ENCODE data around the gene IFNA7. TPM values are rescaled to one million over a fixed set of nuclear protein-coding genes. Genes with fewer than 3 reads are reported as not detected.

IFNA7 gene
- total and polyA plus RNA-seq, 2 experiments from 2014 or later = not detected

- TF ChIP-seq REST (IDR thresholded peaks at IDR 0.05; ENCODE audit: unreplicated experiment) = no peak
- no peak for TF ChIP-seq JUNB (IDR thresholded peaks at IDR 0.05; ENCODE audit: unreplicated experiment)
- no peak for TF ChIP-seq ZNF331 (CRISPR knock-in tag; IDR thresholded peaks at IDR 0.05; ENCODE audit: low read depth)
- no peak for TF ChIP-seq ZNF114 (CRISPR knock-in tag; IDR thresholded peaks at IDR 0.05)
- TF ChIP-seq EZH2phosphoT487 (IDR thresholded peaks at IDR 0.05; ENCODE audit: unreplicated experiment) = no peak
- TF ChIP-seq NANOG (IDR thresholded peaks at IDR 0.05; ENCODE audit: borderline replicate concordance) = no peak
- TF ChIP-seq STAT1 (IDR thresholded peaks at IDR 0.05; ENCODE audit: unreplicated experiment) = no peak
Measured at GRCh38 chr9:21244836-21245235, 42.8 kb upstream of the IFNA7 start (continued).

GRCh38 chr9:21239911-21240310 lies 37.9 kb upstream of the IFNA7 start, which contains the start of gene IFNA14:
Gene IFNA14, minus strand, starts transcription at chr9:21240005. Its CDS starts 70 bp downstream, at chr9:21239935.
- Histone ChIP-seq H3K27ac (ENCODE audit: low read depth) (no peak within 1 kb of the TSS), H3K4me2 (no peak within 1 kb of the TSS), H3K4me3 (no peak within 1 kb of the TSS), H3K79me2 (replicated peaks; ENCODE audit: insufficient read depth) (no peaks in the 10 kb centered on the region), H4K20me1 (replicated peaks; ENCODE audit: insufficient read depth) (no peaks in the 10 kb centered on the region), H3K4me1 (ENCODE audit: insufficient read depth) (no peaks in the 10 kb centered on the region), H3F3A (replicated peaks; ENCODE audit: low read depth) (no peaks in the 10 kb centered on the region), H3K36me3 (ENCODE audit: insufficient read depth) (no peaks in the 10 kb centered on the region), H2AFZ (no peak within 1 kb of the TSS), H3K9me2 (ENCODE audit: insufficient read depth) (no peaks in the 10 kb centered on the region), H3K27me3 (ENCODE audit: insufficient read depth) (no peaks in the 10 kb centered on the region)
- H3K4me1 Mint-ChIP-seq = no peaks in the 10 kb centered on the region; the same call in 2 of the 3 replicates
- no peak for DNase-seq (ENCODE audit: low spot score)
- H3K9me3 Mint-ChIP-seq = no peaks in the 10 kb centered on the region
- ATAC-seq = no peak
- H3K27ac Mint-ChIP-seq = no peak within 1 kb of the TSS
- no peaks in the 10 kb centered on the region for H3K36me3 Mint-ChIP-seq (ENCODE audit: low read depth)
- H3K4me3 Mint-ChIP-seq = no peak within 1 kb of the TSS
- no peaks in the 10 kb centered on the region for H3K27me3 Mint-ChIP-seq (ENCODE audit: insufficient read depth, low read depth, poor library complexity)
- TF ChIP-seq CTCF (conservative IDR thresholded peaks at IDR 0.05; ENCODE audit: low read depth in 2 of 2) (no peak), EZH2 (IDR thresholded peaks at IDR 0.05; ENCODE audit: low read depth, unreplicated experiment) (no peak), ZNF114 (CRISPR knock-in tag; IDR thresholded peaks at IDR 0.05) (no peak), CREB1 (CRISPR knock-in tag; IDR thresholded peaks at IDR 0.05; ENCODE audit: low read depth) (no peak), EZH2phosphoT487 (IDR thresholded peaks at IDR 0.05; ENCODE audit: unreplicated experiment) (no peak), STAT1 (IDR thresholded peaks at IDR 0.05; ENCODE audit: unreplicated experiment) (no peak), ZNF331 (CRISPR knock-in tag; IDR thresholded peaks at IDR 0.05; ENCODE audit: low read depth) (no peak), POLR2AphosphoS5 (IDR thresholded peaks at IDR 0.05; ENCODE audit: low read depth) (no peak), NANOG (IDR thresholded peaks at IDR 0.05; ENCODE audit: borderline replicate concordance) (no peak)
- TF ChIP-seq, protein P1, sequence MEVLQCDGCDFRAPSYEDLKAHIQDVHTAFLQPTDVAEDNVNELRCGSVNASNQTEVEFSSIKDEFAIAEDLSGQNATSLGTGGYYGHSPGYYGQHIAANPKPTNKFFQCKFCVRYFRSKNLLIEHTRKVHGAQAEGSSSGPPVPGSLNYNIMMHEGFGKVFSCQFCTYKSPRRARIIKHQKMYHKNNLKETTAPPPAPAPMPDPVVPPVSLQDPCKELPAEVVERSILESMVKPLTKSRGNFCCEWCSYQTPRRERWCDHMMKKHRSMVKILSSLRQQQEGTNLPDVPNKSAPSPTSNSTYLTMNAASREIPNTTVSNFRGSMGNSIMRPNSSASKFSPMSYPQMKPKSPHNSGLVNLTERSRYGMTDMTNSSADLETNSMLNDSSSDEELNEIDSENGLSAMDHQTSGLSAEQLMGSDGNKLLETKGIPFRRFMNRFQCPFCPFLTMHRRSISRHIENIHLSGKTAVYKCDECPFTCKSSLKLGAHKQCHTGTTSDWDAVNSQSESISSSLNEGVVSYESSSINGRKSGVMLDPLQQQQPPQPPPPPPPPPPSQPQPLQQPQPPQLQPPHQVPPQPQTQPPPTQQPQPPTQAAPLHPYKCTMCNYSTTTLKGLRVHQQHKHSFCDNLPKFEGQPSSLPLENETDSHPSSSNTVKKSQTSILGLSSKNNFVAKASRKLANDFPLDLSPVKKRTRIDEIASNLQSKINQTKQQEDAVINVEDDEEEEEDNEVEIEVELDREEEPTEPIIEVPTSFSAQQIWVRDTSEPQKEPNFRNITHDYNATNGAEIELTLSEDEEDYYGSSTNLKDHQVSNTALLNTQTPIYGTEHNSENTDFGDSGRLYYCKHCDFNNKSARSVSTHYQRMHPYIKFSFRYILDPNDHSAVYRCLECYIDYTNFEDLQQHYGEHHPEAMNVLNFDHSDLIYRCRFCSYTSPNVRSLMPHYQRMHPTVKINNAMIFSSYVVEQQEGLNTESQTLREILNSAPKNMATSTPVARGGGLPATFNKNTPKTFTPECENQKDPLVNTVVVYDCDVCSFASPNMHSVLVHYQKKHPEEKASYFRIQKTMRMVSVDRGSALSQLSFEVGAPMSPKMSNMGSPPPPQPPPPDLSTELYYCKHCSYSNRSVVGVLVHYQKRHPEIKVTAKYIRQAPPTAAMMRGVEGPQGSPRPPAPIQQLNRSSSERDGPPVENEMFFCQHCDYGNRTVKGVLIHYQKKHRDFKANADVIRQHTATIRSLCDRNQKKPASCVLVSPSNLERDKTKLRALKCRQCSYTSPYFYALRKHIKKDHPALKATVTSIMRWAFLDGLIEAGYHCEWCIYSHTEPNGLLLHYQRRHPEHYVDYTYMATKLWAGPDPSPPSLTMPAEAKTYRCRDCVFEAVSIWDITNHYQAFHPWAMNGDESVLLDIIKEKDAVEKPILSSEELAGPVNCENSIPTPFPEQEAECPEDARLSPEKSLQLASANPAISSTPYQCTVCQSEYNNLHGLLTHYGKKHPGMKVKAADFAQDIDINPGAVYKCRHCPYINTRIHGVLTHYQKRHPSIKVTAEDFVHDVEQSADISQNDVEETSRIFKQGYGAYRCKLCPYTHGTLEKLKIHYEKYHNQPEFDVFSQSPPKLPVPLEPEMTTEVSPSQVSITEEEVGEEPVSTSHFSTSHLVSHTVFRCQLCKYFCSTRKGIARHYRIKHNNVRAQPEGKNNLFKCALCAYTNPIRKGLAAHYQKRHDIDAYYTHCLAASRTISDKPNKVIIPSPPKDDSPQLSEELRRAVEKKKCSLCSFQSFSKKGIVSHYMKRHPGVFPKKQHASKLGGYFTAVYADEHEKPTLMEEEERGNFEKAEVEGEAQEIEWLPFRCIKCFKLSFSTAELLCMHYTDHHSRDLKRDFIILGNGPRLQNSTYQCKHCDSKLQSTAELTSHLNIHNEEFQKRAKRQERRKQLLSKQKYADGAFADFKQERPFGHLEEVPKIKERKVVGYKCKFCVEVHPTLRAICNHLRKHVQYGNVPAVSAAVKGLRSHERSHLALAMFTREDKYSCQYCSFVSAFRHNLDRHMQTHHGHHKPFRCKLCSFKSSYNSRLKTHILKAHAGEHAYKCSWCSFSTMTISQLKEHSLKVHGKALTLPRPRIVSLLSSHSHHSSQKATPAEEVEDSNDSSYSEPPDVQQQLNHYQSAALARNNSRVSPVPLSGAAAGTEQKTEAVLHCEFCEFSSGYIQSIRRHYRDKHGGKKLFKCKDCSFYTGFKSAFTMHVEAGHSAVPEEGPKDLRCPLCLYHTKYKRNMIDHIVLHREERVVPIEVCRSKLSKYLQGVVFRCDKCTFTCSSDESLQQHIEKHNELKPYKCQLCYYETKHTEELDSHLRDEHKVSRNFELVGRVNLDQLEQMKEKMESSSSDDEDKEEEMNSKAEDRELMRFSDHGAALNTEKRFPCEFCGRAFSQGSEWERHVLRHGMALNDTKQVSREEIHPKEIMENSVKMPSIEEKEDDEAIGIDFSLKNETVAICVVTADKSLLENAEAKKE (CRISPR knock-in tag; IDR thresholded peaks at IDR 0.05) = no peak
- TF ChIP-seq, protein P2, sequence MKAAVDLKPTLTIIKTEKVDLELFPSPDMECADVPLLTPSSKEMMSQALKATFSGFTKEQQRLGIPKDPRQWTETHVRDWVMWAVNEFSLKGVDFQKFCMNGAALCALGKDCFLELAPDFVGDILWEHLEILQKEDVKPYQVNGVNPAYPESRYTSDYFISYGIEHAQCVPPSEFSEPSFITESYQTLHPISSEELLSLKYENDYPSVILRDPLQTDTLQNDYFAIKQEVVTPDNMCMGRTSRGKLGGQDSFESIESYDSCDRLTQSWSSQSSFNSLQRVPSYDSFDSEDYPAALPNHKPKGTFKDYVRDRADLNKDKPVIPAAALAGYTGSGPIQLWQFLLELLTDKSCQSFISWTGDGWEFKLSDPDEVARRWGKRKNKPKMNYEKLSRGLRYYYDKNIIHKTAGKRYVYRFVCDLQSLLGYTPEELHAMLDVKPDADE (IDR thresholded peaks at IDR 0.05) = no peak
